ENCODE measurements around the gene GPR32. TPM values are rescaled to one million over a fixed set of nuclear protein-coding genes. Genes with fewer than 3 reads are reported as not detected.

The GPR32 gene
- total and polyA plus RNA-seq, 10 of the 15 experiments (the other 5 are each of a cell fraction or from before 2014, with no cell fraction given) = not detected

DNA sequence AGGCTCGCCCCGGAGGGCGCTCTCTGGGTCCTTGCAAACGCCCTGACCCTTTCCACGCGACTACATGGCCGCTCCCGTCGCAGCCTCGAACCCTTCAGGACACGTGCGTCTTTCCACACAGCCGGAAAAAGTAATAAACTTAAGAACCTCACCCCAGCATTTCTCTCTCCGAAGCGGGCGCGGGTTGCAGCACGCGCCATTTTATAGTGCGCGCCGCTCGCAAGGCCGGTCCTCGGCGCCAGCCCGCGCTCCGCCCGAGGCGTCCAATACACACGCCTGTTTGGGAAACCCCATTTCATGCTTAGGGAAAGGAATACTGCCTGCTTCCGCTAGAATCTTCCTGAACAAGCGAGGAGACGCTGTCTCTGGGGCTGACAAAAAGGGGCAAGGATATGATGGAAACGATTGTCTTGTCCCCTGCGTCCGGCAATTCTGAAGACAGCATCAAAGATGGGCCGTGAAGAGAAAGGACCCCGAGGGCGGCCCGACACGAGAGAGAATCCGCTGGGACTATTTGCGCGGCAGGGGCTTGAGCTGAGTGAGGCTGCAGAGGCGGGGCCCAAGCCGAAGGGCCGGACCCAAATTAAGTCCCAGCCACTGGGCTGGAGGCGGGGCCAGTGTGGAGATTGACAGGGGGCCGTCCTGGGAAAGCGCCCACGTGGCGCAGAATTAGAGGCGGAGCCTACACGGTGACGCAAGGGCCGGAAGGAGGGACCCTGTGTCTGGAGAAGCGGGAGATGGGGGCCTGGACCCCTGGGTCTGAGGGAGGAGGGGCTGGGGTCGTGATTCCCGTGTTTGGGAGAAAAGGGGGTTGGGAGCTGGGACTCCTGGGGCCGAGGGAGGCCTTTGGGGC lies 34.4 kb downstream of the GPR32 start (continued):
- TF ChIP-seq BCL11A (IDR thresholded peaks at IDR 0.05; ENCODE audit: low read depth, low read length) (0 out of 2 replicates have a peak, but pooled peaks have one; percentile 18), NR2C1 (IDR thresholded peaks at IDR 0.05) (no peak), CEBPB (IDR thresholded peaks at IDR 0.05; ENCODE audit: borderline replicate concordance in 1 of 2, low read depth in 2 of 2, low read length in 2 of 2) (peak in 1 of 2 experiments; percentile 46; a peak in 1 of 4 replicates), SMAD5 (IDR thresholded peaks at IDR 0.05; ENCODE audit: low read depth) (peak; percentile 99)
- TF ChIP-seq, protein P1, sequence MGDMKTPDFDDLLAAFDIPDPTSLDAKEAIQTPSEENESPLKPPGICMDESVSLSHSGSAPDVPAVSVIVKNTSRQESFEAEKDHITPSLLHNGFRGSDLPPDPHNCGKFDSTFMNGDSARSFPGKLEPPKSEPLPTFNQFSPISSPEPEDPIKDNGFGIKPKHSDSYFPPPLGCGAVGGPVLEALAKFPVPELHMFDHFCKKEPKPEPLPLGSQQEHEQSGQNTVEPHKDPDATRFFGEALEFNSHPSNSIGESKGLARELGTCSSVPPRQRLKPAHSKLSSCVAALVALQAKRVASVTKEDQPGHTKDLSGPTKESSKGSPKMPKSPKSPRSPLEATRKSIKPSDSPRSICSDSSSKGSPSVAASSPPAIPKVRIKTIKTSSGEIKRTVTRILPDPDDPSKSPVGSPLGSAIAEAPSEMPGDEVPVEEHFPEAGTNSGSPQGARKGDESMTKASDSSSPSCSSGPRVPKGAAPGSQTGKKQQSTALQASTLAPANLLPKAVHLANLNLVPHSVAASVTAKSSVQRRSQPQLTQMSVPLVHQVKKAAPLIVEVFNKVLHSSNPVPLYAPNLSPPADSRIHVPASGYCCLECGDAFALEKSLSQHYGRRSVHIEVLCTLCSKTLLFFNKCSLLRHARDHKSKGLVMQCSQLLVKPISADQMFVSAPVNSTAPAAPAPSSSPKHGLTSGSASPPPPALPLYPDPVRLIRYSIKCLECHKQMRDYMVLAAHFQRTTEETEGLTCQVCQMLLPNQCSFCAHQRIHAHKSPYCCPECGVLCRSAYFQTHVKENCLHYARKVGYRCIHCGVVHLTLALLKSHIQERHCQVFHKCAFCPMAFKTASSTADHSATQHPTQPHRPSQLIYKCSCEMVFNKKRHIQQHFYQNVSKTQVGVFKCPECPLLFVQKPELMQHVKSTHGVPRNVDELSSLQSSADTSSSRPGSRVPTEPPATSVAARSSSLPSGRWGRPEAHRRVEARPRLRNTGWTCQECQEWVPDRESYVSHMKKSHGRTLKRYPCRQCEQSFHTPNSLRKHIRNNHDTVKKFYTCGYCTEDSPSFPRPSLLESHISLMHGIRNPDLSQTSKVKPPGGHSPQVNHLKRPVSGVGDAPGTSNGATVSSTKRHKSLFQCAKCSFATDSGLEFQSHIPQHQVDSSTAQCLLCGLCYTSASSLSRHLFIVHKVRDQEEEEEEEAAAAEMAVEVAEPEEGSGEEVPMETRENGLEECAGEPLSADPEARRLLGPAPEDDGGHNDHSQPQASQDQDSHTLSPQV (IDR thresholded peaks at IDR 0.05) = peak; percentile 96
- TF ChIP-seq, protein P2, sequence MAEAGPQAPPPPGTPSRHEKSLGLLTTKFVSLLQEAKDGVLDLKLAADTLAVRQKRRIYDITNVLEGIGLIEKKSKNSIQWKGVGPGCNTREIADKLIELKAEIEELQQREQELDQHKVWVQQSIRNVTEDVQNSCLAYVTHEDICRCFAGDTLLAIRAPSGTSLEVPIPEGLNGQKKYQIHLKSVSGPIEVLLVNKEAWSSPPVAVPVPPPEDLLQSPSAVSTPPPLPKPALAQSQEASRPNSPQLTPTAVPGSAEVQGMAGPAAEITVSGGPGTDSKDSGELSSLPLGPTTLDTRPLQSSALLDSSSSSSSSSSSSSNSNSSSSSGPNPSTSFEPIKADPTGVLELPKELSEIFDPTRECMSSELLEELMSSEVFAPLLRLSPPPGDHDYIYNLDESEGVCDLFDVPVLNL (IDR thresholded peaks at IDR 0.05; ENCODE audit: low read depth, low read length) = peak; percentile 89

All from GM12878 (cell line).